Prostate gland (tissue), 2 donors: ENCODE results near the gene KRTAP10-5.

ENCODE experiments used
- POLR2A ChIP-seq: fragments of 450-650 bp; IDR thresholded peaks from one replicate; pipeline ENCODE4 v1.6.1; 2016; ENCODE audit warnings: antibody characterized with exemption, mild to moderate bottlenecking
- TF ChIP-seq, protein P1 (sequence below), 4 experiments: fragments of 200-600 bp in 2 of 4; fragments of 450-650 bp in 2 of 4; sonication (generic) in 2 of 4; IDR thresholded peaks; 1 replicate in 3 of 4; 2 replicates in 1 of 4; pipeline ENCODE4 v1.5.1; 2016 to 2019; ENCODE audit warnings: antibody characterized with exemption in 4 of 4, mild to moderate bottlenecking in 2 of 4, moderate library complexity in 2 of 4

DNA sequence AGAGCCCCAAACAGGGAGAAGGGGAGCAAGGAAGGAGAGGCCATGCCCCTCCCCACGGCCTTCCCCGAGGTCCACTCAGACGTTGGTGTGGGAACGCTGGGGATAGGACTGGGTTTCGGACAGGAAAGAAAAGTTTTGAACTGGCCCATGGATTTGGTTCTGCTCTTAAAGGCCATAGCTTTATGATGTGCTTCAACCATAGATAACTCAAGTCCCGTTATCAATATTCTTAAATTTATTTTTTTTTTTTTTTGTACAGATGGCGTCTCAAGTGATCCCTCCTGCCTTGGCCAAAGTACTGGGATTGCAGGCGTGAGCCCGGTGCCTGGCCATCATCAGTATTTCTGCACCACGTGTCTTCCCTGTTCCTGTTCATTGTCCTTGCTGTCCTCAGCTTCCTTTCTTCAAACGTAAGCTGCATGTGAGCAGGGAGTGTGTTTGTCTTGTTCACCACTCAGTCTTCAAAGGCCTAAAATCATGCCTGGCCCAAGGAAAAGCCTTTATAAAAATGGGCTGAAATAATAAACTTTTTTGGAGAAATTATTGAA lies 39.6 kb downstream of the KRTAP10-5 start:
- TF ChIP-seq, protein P1, sequence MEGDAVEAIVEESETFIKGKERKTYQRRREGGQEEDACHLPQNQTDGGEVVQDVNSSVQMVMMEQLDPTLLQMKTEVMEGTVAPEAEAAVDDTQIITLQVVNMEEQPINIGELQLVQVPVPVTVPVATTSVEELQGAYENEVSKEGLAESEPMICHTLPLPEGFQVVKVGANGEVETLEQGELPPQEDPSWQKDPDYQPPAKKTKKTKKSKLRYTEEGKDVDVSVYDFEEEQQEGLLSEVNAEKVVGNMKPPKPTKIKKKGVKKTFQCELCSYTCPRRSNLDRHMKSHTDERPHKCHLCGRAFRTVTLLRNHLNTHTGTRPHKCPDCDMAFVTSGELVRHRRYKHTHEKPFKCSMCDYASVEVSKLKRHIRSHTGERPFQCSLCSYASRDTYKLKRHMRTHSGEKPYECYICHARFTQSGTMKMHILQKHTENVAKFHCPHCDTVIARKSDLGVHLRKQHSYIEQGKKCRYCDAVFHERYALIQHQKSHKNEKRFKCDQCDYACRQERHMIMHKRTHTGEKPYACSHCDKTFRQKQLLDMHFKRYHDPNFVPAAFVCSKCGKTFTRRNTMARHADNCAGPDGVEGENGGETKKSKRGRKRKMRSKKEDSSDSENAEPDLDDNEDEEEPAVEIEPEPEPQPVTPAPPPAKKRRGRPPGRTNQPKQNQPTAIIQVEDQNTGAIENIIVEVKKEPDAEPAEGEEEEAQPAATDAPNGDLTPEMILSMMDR (IDR thresholded peaks at IDR 0.05), result no peak
- no peak for TF ChIP-seq POLR2A
